ENCODE data around the gene CRX. TPM values are rescaled to one million over a fixed set of nuclear protein-coding genes. Genes with fewer than 3 reads are reported as not detected.
"Not testable (repeated sequence)": the region's sequence is repeated elsewhere in the genome, so short reads cannot be mapped to it uniquely, and the experiment has no call there.

CRX gene
- total RNA-seq, 1 donor from 2014 or later: not detected

DNA sequence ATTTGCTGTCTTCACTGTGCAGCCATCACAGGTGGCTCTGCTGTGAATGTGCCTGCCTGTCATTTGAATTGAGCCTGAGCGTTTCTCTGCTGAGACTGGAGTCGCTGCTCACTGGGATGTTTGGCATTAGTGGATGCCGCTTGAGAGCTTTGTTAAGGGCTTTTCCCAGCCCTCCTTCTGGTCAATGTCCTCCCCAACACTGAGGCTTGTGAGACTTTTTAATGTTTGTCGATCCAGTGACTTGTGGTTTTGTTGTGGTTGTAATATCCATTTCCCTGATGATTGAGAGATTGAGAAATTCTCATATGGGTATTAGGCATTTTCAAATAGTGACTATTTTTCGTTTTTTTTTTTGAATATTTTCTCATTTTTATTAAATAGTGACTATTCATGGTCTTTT lies 39.9 kb downstream of the CRX start:
- no peak overlapping the region for H3K4me3 ChIP-seq (ENCODE audit: low read depth, low read length)
- TF ChIP-seq, protein P1, sequence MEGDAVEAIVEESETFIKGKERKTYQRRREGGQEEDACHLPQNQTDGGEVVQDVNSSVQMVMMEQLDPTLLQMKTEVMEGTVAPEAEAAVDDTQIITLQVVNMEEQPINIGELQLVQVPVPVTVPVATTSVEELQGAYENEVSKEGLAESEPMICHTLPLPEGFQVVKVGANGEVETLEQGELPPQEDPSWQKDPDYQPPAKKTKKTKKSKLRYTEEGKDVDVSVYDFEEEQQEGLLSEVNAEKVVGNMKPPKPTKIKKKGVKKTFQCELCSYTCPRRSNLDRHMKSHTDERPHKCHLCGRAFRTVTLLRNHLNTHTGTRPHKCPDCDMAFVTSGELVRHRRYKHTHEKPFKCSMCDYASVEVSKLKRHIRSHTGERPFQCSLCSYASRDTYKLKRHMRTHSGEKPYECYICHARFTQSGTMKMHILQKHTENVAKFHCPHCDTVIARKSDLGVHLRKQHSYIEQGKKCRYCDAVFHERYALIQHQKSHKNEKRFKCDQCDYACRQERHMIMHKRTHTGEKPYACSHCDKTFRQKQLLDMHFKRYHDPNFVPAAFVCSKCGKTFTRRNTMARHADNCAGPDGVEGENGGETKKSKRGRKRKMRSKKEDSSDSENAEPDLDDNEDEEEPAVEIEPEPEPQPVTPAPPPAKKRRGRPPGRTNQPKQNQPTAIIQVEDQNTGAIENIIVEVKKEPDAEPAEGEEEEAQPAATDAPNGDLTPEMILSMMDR (conservative IDR thresholded peaks at IDR 0.05; ENCODE audit: low read depth, low read length): no peak
- DNase-seq (ENCODE audit: low read depth): no peak

DNA sequence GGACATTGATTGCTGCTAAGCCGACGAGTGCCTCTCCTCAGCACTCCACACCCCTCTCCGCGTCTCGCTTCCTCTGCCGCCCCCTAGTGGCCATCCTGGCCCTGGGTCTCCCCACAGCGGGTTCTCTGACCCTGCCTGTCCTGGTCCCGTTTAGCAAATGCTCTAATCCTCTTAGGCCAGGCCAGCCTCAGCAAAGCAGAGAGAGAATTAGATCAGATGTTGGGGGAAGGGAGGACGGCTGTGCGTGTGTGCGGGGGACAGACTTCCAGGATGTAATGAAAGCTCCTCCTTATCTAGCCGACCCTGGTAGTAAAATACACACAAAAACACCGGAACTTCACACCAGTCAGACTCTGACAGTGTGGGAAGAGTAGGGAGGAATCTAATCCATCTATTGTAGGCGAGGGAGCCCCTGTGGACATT lies 41.8 kb downstream of the CRX start:
- no peak overlapping the region for H3K4me3 ChIP-seq (ENCODE audit: low read depth, low read length)
- no peak for DNase-seq (ENCODE audit: low read depth)
- TF ChIP-seq, protein P1 (conservative IDR thresholded peaks at IDR 0.05; ENCODE audit: low read depth, low read length): peak; percentile 98

DNA sequence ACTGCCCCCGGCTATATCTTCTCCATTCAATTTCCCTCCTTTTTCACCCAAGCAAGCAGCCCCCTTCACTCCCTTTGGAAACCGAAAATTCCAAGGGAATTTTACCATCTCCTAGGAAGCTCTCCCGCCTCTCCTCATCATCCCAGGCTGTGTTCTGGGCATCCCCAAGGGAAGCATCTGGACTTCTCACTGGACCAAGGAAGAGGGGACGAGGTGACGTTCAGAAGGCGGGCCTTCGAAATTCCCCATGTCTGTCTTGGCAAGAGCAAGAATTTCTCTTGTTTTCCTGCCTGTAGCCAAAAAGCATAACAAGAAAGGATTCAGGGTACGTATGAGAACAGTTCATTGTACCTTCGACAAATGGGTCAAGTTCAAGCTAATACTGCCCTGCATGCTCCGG lies 43.4 kb downstream of the CRX start:
- TF ChIP-seq, protein P1 (conservative IDR thresholded peaks at IDR 0.05; ENCODE audit: low read depth, low read length): no peak
- no peak for DNase-seq (ENCODE audit: low read depth)
- no peak overlapping the region for H3K4me3 ChIP-seq (ENCODE audit: low read depth, low read length)

DNA sequence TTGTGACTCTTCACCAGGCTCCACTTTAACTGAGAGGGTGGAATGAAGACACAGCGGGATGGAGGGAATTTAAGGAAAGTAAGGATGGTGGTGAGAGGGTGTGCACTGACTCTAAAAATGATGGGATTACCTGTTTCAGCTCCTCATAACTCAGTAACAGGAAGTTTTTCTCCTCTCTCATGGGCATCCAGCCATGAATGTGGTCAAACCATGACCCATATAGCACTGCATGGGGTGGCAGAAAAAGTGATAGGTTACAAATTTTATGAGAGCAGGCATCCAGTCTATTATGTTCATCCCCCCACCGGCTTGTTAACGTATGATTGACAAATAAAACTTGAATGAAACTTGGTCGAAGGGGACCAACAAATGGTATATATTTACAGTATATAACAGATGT lies 57.2 kb downstream of the CRX start:
- no peak for DNase-seq (ENCODE audit: low read depth)
- TF ChIP-seq, protein P1 (conservative IDR thresholded peaks at IDR 0.05; ENCODE audit: low read depth, low read length): no peak
- no peak overlapping the region for H3K4me3 ChIP-seq (ENCODE audit: low read depth, low read length)

DNA sequence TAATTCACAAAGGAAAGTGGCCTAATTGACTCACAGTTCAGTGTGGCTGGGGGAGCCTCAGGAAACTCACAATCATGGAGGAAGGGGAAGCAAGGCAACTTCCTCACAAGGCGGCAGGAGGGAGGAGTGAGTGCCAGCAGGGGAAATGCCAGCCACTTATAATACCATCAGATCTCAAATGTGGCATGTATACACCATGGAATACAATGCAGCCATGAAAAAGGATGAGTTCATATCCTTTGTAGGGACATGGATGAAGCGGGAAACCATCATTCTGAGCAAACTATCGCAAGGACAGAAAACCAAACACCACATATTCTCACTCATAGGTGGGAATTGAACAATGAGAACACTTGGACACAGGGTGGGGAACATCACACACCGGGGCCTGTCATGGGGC lies 57.6 kb downstream of the CRX start:
- DNase-seq (ENCODE audit: low read depth); H3K4me3 ChIP-seq (ENCODE audit: low read depth, low read length): not testable (repeated sequence)

DNA sequence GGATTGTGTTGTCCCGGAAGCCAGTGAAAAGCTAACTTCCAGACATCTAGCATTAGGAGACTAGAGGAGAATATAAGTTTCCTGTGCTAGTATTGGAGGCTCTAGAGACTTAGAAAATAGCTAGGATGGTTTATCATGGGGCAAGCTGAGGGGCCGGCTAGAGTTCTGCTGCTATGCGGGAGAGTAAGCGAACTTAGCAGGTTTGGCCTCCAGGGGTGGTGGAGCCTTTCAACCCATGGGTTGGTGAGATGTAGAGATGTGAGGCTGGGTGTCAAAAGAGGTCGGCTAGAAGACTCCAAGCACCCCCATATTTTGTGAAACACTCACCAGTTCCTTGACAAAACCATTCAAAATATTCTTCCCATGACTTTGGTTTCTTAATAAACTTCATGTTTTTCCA lies 60.0 kb downstream of the CRX start:
- H3K4me3 ChIP-seq (ENCODE audit: low read depth, low read length): no peak overlapping the region
- TF ChIP-seq, protein P1 (conservative IDR thresholded peaks at IDR 0.05; ENCODE audit: low read depth, low read length): no peak
- DNase-seq (ENCODE audit: low read depth): no peak

DNA sequence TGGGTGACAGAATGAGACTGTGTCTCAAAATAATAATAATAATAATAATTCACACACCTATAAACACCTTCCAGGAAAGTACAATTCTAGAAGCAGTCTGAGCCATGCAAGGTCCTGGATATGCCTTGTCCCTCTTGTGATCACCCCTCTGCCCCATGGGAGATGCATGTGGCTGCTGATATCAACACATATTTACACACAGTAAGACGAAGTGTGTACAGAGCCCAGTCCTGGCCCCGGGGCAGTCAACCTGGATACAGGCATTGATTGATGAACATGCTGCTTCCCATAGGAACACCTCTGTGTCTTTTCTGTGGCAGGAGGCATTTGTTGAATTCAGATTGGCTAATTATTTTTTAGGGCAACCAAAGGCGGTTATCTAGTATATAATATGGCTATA lies 61.2 kb downstream of the CRX start:
- no peak overlapping the region for H3K4me3 ChIP-seq (ENCODE audit: low read depth, low read length)
- DNase-seq (ENCODE audit: low read depth): no peak
- TF ChIP-seq, protein P1 (conservative IDR thresholded peaks at IDR 0.05; ENCODE audit: low read depth, low read length): no peak

DNA sequence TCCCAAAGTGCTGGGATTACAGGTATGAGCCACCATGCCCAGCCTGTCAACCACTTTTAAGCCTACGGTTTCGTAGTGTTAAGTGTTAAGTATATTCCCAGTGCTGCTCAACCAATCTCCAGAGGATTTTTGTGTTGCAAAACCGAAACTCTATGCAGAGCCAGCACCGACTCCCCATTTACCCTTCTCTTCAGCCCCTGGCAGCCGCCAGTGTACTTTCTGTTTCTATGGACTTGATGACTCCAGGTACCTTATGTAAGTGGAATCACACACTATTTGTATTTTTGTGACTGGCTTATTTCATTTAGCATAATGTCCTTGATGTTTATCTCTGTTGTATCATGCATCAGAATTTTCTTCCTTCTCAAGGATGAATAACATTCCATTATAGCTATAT lies 63.3 kb downstream of the CRX start:
- DNase-seq (ENCODE audit: low read depth): no peak
- TF ChIP-seq, protein P1 (conservative IDR thresholded peaks at IDR 0.05; ENCODE audit: low read depth, low read length): no peak

More for the DNA sequence above, 63.3 kb downstream of the CRX start:
- H3K4me3 ChIP-seq (ENCODE audit: low read depth, low read length): no peak overlapping the region

All from epithelial cell of proximal tubule (primary cell).